ENCODE results near the gene GRID1.

GRID1 gene

GRCh38 chr10:86312701-86313270, 53.8 kb downstream of the GRID1 start:
- DNase-seq: no peak

- no peak for DNase-seq
Observed at GRCh38 chr10:86311906-86312305, 54.7 kb downstream of the GRID1 start.

- no peak for DNase-seq
Observed at GRCh38 chr10:86311190-86311589, 55.4 kb downstream of the GRID1 start.

GRCh38 chr10:86310702-86311101, 55.9 kb downstream of the GRID1 start:
- DNase-seq: no peak

GRCh38 chr10:86310291-86310690, 56.3 kb downstream of the GRID1 start:
- DNase-seq: no peak

- no peak for DNase-seq
Observed at GRCh38 chr10:86308056-86308455, 58.5 kb downstream of the GRID1 start.

- peak in 1 of 6 experiments; percentile 2 for DNase-seq
Observed at GRCh38 chr10:86306628-86307278, 59.8 kb downstream of the GRID1 start.

- no peak for DNase-seq
Observed at GRCh38 chr10:86305521-86305920, 61.1 kb downstream of the GRID1 start.

GRCh38 chr10:86304436-86304835, 62.2 kb downstream of the GRID1 start:
- DNase-seq: no peak

- DNase-seq: no peak
Observed at GRCh38 chr10:86303626-86304025, 63.0 kb downstream of the GRID1 start.

GRCh38 chr10:86301971-86302370, 64.6 kb downstream of the GRID1 start:
- DNase-seq: no peak

- DNase-seq: no peak
Observed at GRCh38 chr10:86300931-86301830, 65.4 kb downstream of the GRID1 start.

- DNase-seq: no peak
Observed at GRCh38 chr10:86300399-86300925, 66.1 kb downstream of the GRID1 start.

GRCh38 chr10:86299562-86299961, 67.0 kb downstream of the GRID1 start:
- DNase-seq: no peak

GRCh38 chr10:86298501-86299001, 68.0 kb downstream of the GRID1 start:
- DNase-seq: no peak

GRCh38 chr10:86295791-86296190, 70.8 kb downstream of the GRID1 start:
- DNase-seq: no peak

- no peak for DNase-seq
Observed at GRCh38 chr10:86295351-86295750, 71.2 kb downstream of the GRID1 start.

GRCh38 chr10:86294346-86295265, 72.0 kb downstream of the GRID1 start:
- no peak for DNase-seq

- no peak for DNase-seq
Observed at GRCh38 chr10:86293396-86293791, 73.2 kb downstream of the GRID1 start.

- no peak for DNase-seq
Observed at GRCh38 chr10:86292462-86293395, 73.9 kb downstream of the GRID1 start.

Data from stimulated activated naive CD4-positive, alpha-beta T cell (primary cell).